MM.1S (cell line): ENCODE results near the gene RUNDC3A.

Experiments
- DNase-seq: peaks from one replicate; pipeline ENCODE4 v3.0.0-alpha.2; 2015
- H2AFZ ChIP-seq: fragments of 300-600 bp; sonication (generic); 2 replicates; pipeline ENCODE4 v1.6.0; 2016; ENCODE audit warnings: antibody characterized with exemption, low read length
- H3F3A ChIP-seq: fragments of 300-600 bp; sonication (generic); 2 replicates; pipeline ENCODE4 v1.6.1; 2016; ENCODE audit warnings: mild to moderate bottlenecking, antibody characterized with exemption, low read length, moderate library complexity, mixed read lengths; ENCODE audit not compliant: insufficient read depth
- H3K27ac ChIP-seq: fragments of 300-600 bp; sonication (generic); 2 replicates; pipeline ENCODE4 v1.5.1; 2016; ENCODE audit warnings: mild to moderate bottlenecking, low read length
- H3K27me3 ChIP-seq: fragments of 300-600 bp; sonication (generic); replicated peaks from 2 replicates; pipeline ENCODE4 v1.6.0; 2016; ENCODE audit warnings: low read length; ENCODE audit not compliant: insufficient read depth
- H3K36me3 ChIP-seq: fragments of 300-600 bp; sonication (generic); replicated peaks from 2 replicates; pipeline ENCODE4 v1.6.1; 2016; ENCODE audit warnings: mild to moderate bottlenecking, low read length, mixed read lengths; ENCODE audit not compliant: insufficient read depth
- H3K4me1 ChIP-seq: fragments of 300-600 bp; sonication (generic); 2 replicates; pipeline ENCODE4 v1.6.1; 2016; ENCODE audit warnings: low read length, mixed read lengths
- H3K4me2 ChIP-seq: fragments of 300-600 bp; sonication (generic); 2 replicates; pipeline ENCODE4 v1.6.0; 2016; ENCODE audit warnings: low read depth, low read length
- H3K4me3 ChIP-seq: fragments of 300-600 bp; sonication (generic); 2 replicates; pipeline ENCODE4 v1.5.1; 2016; ENCODE audit warnings: low read length, mixed read lengths
- H3K79me2 ChIP-seq: fragments of 300-600 bp; sonication (generic); 2 replicates; pipeline ENCODE4 v1.6.1; 2016; ENCODE audit warnings: mixed run types, low read length, mixed read lengths
- H3K9ac ChIP-seq: fragments of 300-600 bp; sonication (generic); 2 replicates; pipeline ENCODE4 v1.6.1; 2016; ENCODE audit warnings: low read length, mixed read lengths
- H3K9me2 ChIP-seq: fragments of 300-600 bp; sonication (generic); replicated peaks from 2 replicates; pipeline ENCODE4 v1.6.1; 2016; ENCODE audit warnings: mild to moderate bottlenecking, low read length, mixed read lengths; ENCODE audit not compliant: insufficient read depth
- H3K9me3 ChIP-seq: fragments of 300-600 bp; sonication (generic); replicated peaks from 2 replicates; pipeline ENCODE4 v1.6.1; 2016; ENCODE audit warnings: mild to moderate bottlenecking, low read length, mixed read lengths; ENCODE audit not compliant: insufficient read depth
- H4K20me1 ChIP-seq: fragments of 300-600 bp; sonication (generic); 2 replicates; pipeline ENCODE4 v1.6.1; 2016; ENCODE audit warnings: mild to moderate bottlenecking, low read length, moderate library complexity, mixed read lengths; ENCODE audit not compliant: insufficient read depth
- CTCF ChIP-seq: fragments of 300-600 bp; sonication (generic); IDR thresholded peaks from 2 replicates; pipeline ENCODE4 v1.5.1; 2016; ENCODE audit warnings: antibody characterized with exemption, low read length, mixed read lengths
- EZH2 ChIP-seq: fragments of 300-600 bp; sonication (generic); optimal IDR thresholded peaks from 2 replicates; pipeline ENCODE3; 2017; ENCODE audit warnings: low read depth, mild to moderate bottlenecking, antibody characterized with exemption, low read length, mixed read lengths
- EZH2phosphoT487 ChIP-seq: fragments of 300-600 bp; sonication (generic); IDR thresholded peaks from 2 replicates; pipeline ENCODE4 v1.6.1; 2018; ENCODE audit warnings: antibody characterized with exemption, low read length

RUNDC3A gene

GRCh38 chr17:44355642-44356099 is 47.3 kb downstream of the RUNDC3A start:
- no peaks in the 10 kb centered on the region for H3K9me2 ChIP-seq
- no peaks in the 10 kb centered on the region for H3K27me3 ChIP-seq
- no peak for TF ChIP-seq EZH2phosphoT487
- TF ChIP-seq CTCF = no peak
- no peak for TF ChIP-seq EZH2
- H3K9me3 ChIP-seq = no peaks in the 10 kb centered on the region
- no peak overlapping the region for H2AFZ ChIP-seq
- peaks cover 6% of the 10 kb centered on the region for H3F3A ChIP-seq
- H3K4me1 ChIP-seq = peaks cover 11% of the 10 kb centered on the region
- no peak overlapping the region for H3K4me2 ChIP-seq
- no peak for DNase-seq
- no peak overlapping the region for H3K27ac ChIP-seq
- H3K9ac ChIP-seq = no peak overlapping the region
- H3K4me3 ChIP-seq = no peak overlapping the region
- no peaks in the 10 kb centered on the region for H3K79me2 ChIP-seq
- H3K36me3 ChIP-seq = no peaks in the 10 kb centered on the region
- H4K20me1 ChIP-seq = no peaks in the 10 kb centered on the region

- Histone ChIP-seq H3K4me3 (no peak overlapping the region), H3K4me1 (peaks cover 11% of the 10 kb centered on the region), H3K9me3 (no peaks in the 10 kb centered on the region), H3K27ac (no peak overlapping the region), H3K36me3 (no peaks in the 10 kb centered on the region), H3F3A (peaks cover 6% of the 10 kb centered on the region), H3K4me2 (no peak overlapping the region), H3K79me2 (no peaks in the 10 kb centered on the region), H4K20me1 (no peaks in the 10 kb centered on the region), H2AFZ (no peak overlapping the region), H3K9me2 (no peaks in the 10 kb centered on the region), H3K9ac (no peak overlapping the region), H3K27me3 (no peaks in the 10 kb centered on the region)
- DNase-seq = no peak
- TF ChIP-seq EZH2phosphoT487 = no peak
- no peak for TF ChIP-seq CTCF
These were observed 47.8 kb downstream of the RUNDC3A start for GRCh38 chr17:44356241-44356640.

GRCh38 chr17:44358066-44358465 is 49.7 kb downstream of the RUNDC3A start:
- no peak overlapping the region for H3K9ac ChIP-seq
- no peaks in the 10 kb centered on the region for H3K9me2 ChIP-seq
- H3K27me3 ChIP-seq = no peaks in the 10 kb centered on the region; the same call in 1 of the 2 replicates
- no peaks in the 10 kb centered on the region for H3K9me3 ChIP-seq
- H3K4me2 ChIP-seq = no peak overlapping the region
- H2AFZ ChIP-seq = no peak overlapping the region
- peaks cover 6% of the 10 kb centered on the region for H3F3A ChIP-seq
- H3K36me3 ChIP-seq = no peaks in the 10 kb centered on the region
- H3K79me2 ChIP-seq = no peaks in the 10 kb centered on the region
- no peak overlapping the region for H3K4me3 ChIP-seq
- H4K20me1 ChIP-seq = no peaks in the 10 kb centered on the region
- no peak overlapping the region for H3K27ac ChIP-seq
- peaks cover 11% of the 10 kb centered on the region for H3K4me1 ChIP-seq
- no peak for DNase-seq
- no peak for TF ChIP-seq CTCF
- TF ChIP-seq EZH2 = no peak
- TF ChIP-seq EZH2phosphoT487 = no peak
